Femur (tissue), 1 donor: ENCODE results near the gene MAOB.
"Not testable (repeated sequence)": the region's sequence is repeated elsewhere in the genome, so short reads cannot be mapped to it uniquely, and the experiment has no call there.

Experiments
- DNase-seq: peaks from one replicate; pipeline ENCODE4 v3.0.0-alpha.2; 2017

The MAOB gene

DNA sequence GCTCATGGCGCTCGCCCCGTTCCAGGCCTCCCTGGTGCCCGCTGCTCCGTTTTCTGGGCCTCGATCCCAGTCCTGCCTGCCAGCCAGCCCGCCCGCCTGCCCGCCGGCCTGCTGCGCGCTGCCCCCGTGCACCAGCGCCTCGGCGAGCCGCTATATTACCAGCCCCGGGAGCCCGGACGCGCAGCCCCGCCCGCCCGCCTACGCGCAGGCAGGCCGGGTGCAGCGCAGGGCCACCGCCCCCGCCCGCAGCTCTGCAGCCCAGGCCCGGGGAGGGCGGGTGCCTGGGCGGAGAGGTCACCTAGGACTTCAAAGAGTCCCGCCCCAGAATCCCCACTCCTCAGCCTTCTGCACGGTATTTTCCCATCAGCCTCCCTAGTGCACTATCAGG is at the start of gene MAOB:
MAOB (minus strand) TSS at position 157 of the 388 bp plus-strand sequence; CDS start at position 6, 151 bp downstream.
- DNase-seq: no peak

DNA sequence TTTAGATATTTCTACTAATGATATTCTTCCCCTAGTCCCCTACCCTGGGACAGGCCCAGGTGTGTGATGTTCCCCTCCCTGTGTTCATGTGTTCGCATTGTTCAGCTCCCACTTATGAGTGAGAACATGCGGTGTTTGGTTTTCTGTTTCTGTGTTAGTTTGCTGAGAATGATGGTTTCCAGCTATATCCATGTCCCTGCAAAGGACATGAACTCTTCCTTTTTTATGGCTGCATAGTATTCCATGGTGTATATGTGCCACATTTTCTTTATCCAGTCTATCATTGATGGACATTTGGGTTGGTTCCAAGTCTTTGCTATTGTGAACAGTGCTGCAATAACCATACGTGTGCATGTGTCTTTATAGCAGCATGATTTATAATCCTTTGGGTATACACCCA is 39.8 kb upstream of the MAOB start:
- not testable (repeated sequence) for DNase-seq

DNA sequence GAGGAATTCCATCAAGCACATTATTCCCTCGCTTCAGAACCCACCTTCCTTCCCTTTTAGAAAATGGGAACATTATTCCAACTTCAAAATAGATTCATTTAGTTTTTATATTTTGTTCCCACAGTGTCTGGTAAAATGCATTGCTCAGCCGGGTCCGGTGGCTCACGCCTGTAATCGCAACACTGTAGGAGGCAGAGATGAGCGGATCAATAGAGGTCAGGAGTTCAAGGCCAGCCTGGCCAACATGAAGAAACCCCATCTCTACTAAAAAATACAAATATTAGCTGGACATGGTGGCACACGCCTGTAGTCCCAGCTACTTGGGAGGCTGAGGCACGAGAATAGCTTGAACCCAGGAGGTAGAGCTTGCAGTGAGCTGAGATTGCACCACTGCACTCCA is 28.5 kb upstream of the MAOB start:
- DNase-seq: not testable (repeated sequence)

DNA sequence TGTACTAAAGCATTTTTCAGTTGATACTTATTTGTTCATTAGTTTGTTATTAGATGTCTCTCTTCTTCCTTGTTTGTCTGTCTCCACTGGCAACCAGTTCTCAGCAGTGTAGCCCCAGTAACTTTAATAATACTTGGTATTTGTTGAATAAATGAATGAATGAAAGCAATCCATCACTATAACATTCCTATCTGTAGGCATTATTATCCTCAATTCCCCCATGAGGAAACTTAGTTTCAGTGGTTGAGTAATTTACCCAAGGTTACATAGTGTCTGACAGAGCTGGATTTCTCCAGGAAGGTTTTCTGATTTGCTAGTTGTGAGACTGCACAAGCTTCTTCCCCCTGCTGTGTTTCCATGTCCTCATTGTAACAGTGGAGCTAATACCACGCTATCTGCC is 27.8 kb upstream of the MAOB start:
- no peak for DNase-seq

DNA sequence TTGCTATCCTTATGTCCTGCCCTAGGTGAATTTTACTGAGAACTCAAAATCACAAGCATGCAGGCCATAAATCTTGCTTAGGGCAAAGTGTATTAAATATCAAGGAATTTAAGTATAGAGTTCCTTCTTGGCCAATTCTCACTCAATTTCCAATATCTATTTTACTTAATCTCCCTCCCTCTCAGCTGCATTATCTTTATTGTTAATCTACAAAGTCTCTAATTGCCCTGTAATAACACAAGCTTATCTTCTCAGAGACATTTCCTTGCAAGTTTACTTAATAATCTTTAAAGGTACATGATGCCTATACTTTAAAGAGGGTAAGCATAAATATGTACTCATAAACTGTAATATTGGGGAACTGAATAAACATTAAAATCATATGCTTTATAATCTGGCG is 26.9 kb upstream of the MAOB start:
- DNase-seq: no peak

DNA sequence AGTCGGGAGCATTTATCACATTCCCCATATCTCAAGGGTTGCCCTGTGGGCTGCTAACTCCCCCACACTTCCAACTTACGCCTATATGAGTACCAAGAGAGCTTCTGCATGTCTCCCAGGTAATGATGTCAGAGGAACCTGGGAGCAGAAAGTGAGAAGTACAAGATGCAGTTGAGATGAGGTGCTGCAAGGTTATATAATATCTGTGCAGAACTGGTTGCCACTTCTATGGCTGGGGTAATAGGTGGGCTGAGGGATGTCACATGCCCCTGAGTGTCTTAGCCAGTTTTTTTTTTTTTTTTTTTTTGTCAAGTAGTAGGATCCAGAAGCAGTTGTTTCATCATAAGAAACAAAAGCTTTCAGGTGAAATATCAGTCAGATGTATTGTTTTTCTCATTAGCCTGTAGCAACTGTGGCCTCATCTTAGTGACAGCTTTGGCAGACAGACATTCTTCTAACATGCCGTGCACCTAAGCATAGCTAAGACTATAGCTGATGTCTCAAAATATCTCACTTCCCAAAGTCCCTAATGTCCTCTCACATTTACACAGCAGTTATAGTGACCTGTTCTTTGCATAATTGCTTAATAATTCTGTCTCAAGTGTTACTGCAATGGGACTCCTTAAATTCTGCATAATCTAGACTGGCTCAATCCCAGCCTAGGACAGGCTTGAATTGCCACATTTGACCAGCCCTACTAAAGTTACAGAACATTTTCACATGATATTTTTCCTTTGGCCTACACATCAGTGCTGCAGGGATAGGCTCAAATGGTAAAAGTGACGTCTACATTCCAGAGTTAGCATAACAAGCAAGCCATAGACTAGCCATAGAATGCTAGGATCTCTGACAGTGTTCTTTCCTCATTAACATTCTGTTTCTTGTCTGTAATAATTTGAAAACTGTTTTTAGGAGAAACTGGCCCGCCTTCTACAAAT is 17.9 kb upstream of the MAOB start:
- no peak for DNase-seq

DNA sequence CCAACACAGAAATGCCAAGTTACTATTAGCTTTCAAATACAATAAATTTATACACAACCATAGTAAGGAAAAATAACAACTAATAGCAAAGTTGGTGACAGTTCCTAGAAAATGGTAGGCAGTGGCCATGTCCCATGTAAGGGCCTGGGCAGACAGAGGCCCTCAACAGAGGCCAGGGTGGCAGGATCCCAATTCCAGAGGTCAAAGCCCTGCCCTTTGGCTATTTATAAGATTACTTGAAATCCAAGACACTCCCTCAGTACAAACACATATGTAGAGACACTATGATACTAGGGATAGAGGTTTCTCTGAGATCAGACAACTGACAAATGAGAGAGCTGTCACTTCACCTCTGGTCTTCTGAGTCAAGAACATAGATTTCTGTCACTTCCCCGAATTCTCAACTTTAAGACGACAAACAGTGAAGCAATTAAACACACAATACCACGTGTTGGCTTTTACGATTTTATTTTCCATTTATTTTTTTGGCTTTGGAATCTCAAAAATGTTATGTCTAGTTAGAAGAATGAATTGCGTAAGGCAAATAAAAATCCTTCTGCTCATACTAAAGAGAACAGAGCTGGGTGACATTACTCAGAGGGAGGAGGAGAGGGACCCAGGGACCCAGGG is 16.3 kb upstream of the MAOB start:
- no peak for DNase-seq

DNA sequence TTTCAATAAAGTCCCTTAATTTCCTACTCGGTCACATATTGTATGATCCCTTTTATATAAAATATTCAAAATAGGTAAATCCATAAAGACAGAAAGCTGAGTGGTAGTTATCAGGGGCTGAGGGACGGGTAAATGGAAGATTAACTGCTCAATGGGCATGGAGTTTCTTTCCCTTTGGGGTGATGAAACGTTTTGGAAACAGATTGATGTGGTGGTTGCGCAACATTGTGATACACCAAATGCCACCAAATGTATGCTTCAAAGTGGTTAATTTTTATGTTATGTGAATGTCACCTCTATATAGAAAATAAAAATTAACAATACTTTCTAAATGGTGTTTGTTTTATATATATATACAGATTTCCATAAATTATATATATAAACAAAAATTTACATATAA is 15.0 kb upstream of the MAOB start:
- no peak for DNase-seq

DNA sequence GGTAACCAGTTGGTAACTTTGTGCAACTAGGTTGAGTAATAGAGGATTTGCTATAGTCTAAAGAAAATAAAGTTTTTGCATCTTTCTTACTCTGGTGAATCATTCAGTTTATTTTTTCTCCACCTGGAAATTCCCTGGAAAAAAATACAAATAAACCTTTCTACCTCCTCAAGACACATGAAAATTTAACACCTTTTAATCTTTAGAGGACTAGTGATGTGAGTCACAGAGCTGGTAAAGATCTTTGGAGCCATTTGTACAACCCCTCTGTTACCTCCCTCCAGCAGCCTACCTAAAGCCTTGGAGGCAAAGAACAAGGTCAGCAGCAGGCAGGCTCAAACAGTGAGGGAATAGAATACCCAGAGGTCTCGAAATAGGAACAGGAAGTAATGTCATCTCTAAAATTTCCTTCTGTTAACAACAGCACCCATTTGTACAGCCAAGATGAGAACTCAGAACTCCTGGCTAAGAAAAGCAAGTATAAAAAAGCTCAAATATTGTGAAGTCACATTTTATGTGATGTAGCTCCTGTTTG is 10.2 kb upstream of the MAOB start:
- DNase-seq: no peak

DNA sequence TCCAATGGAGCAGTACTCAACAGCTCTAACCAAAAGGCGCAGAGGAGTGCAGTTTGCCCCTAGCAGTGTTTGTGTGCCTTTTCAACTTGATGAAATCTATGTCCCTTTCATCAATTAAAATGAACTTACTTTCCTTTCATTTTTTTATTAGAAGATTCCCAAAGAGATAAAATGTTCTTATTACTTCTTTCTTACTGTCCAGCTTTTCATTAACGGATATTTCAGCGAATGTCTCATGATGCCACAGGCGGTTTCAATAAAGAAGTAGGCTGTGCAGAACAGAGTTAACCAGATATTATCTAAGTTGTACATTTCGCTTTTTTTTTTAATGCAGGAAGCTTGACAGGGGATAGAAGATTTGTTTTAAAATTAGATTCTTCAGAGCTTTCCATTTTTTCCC is 3.4 kb upstream of the MAOB start:
- DNase-seq: no peak

DNA sequence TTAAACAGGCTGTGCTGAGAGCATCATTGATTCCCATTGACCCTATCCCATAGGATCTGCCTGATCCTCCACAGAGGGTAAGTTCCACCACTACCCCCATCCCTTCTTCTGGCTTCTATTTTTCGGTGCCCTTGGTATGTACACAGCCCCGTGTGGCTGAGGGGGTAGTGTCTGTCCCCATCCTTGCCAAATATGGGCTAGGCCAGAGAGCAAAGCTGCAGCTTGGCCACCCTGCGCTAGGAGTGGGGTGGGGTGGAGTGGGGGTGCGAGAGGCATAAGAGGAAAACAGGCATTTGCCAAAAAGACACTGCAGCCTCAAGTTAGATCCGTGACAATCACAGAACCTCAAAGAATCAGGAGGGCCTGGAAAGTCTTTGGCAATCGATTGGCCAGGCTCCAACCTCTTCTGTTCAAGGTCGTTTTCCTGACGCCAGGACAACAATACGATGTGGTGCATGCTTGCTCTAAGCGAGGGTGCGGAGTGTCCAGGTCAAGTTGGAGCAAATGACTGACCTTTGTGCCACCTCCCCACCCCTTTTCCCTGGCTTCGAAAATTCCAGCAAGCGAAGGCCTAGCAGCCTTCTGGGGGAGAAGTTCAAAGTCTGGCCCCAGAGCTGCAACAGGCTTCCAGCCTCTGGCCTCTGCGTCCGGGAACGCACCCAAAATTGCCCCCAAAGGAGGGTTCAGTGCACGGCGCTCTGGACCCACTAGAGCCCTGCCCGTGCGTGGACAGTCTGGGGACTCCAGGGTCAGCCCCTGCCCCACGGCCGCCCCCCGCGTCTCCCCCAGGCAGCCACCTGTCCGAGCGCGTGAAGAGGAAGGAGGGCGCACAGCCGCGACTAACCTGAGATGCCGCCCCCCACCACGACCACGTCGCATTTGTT is 598 bp downstream of the MAOB start:
- DNase-seq: no peak

DNA sequence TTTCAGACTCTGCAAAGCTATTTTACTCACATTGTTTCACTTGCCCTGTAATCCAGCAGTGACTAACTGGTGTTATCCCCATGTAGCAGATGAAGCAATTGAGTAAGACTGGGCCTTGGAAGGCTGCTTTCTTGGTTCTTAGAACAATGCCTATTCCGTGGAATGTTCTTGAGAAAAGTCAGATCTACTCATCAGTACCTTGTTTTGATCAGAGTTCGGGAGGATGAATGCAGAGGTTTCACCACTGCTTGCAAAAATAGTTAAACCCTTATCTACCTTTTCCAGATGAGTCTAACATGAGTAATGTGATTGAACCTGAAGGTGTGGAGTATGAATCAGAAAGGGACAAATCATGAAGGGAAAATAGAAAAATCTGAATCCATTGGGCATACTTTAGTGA is 1.8 kb downstream of the MAOB start:
- no peak for DNase-seq

DNA sequence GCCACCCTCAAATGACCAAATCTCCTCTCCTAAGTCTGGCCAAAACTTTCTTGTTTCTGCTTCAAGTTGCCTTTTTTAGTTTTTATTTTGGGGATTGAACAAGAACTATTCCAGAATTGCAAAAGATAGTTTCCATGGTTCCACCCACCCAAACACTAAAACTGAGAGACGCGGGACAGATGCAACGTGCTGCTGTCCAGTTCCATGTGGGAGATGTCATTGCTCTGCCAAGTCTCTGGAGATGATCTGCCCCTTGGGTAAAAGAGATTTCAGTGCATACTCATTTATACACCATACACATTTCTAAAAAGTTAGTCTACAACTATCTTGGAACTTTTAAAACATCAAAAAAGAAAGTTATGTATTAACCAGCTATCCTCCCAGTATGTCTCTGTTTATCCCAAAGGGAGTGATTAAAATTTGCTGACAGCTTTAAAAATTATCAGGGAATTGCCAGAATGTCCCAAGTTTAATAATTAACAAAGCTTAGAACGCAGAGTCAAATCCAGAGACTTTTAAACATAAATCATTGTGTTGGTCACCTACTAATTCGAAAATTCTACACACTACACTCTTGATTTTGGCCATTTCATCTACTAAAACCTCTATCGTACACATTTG is 3.2 kb downstream of the MAOB start:
- DNase-seq: no peak

DNA sequence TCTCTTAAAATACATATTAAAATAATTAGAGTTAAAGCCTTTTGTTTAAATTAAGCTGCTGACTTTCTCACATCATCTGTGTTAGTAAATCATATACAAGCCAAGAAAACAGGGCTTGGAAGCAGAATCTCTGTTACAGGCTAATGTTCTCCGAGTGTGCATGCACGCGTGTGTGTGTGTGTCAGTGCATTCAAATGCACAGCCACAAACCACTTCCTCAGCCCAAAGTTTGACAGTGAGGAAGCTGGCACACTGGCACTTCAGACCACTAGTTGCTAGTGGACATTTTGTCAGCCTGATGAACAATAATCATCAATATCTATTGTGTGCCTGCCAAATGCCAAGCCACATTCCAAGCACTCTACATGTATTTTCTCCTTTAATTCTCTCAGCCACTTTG is 5.6 kb downstream of the MAOB start:
- DNase-seq: no peak

DNA sequence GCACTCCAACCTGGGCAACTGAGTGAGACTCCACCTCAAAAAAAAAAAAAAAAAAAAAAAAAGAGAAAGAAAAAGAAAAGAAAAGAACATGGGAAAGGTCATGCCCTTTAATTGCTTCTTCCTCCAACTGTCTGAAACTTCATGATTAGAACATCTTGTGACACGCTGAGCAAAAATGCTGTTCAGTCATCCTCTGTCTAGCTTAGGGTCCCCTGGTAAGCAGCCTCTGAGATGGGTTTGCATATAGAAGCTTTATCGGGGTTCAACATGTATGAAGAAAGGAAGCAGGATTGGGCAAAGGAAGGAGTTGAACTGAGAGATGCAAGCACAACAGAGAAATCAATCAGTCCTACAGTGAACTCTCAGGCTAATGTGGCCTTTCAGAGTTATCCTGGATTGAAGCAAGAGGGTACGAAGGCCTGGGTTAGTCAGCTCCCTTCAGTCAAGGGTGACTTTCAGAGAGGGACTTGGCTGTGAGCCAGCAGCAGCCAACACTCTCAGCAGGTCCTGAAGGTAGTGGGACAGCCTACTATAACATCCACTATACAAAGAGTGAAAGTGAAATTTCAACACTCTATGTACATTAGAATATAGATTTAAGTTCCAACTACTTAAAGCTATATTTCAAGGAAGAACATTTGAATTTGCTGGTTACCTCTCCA is 11.4 kb downstream of the MAOB start:
- no peak for DNase-seq

DNA sequence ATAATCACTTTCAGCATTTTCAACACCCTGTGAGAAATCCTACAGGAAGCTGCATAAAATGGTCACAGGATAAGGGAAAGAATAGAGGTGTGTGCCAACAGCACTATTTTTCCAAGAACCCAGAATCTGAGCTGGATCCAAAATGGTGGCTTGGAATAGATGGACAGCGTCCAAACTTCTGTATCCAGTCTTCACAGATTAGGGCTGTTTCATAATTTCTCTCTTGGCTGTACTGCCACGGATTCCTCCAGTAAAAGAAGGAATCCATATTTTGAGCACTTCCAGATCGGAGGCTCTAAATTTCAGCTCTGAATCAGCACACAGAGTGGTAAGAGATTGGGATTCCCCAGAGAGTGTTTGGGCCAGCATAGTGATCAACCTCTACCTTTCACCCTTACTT is 12.2 kb downstream of the MAOB start:
- no peak for DNase-seq

DNA sequence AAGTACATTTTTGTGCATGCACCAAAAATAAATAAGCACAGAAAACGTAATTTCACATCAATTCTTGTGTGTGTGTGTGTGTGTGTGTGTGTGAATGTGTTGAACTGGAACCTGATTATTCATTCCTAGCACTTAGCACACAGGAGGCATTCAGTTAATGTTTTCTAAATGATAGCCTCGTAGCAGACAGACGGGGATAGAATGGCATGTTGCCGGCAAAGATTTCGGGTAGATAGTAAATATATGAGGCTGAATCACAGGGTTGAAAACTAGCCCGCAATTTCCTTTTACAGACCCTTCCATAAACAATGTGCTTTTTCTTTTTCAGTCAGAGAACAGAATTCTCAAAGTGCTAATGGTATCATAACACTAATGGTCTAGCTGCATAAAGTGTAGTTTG is 13.5 kb downstream of the MAOB start:
- DNase-seq: no peak

DNA sequence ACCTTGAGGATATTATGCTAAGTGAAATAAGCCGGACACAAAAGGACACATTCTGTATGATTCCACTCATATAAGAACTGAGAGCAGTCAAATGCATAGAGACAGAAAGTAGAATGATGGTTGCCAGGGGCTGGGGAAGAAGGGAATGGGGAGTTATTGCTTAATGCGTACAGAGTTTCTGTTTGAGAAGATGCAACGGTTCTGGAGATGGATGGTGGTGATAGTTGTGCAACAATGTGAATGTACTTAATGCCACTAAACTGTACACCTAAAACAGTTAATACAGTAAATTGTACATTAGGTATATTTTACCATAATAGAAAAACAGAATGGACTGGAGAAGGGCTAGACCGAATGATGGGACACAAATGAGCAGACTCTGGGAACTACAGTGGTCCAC is 15.8 kb downstream of the MAOB start:
- no peak for DNase-seq

DNA sequence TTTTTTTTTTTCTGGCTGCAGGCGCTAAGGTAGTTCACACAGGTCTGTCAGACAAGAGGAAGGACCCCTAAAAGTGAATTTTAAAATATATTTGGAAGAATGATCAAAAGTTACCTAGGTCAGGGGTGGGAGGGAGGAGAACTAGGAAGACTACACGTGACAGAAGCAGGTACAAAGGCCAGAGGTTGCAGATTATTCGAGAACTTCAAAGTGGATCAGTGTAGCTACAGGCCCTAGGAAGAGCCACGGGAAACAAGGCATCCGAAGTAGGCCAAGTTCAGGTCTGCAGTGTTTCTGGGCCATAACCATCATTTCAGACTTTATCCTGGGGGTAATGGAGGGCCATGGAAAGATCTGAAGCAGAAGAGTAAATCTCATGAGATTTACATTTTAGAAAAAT is 16.5 kb downstream of the MAOB start:
- DNase-seq: no peak

DNA sequence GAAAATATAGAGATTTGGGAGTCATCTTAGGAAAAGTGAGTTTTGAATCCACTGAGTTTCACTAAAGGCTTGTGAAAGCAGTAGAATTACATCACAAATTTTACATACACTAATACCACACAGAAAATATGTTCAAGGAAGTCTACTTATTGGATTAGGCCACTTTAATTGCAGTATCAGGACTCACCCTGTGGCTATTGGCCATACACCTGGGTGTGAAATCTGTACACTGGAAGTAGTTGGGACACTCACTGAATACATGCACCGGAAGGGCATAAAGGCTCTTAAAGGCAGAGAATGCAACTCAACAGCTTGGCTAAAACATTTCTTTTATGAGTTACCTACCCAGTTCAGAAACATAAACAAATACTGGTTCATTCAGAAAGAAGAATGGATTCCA is 19.8 kb downstream of the MAOB start:
- DNase-seq: no peak

DNA sequence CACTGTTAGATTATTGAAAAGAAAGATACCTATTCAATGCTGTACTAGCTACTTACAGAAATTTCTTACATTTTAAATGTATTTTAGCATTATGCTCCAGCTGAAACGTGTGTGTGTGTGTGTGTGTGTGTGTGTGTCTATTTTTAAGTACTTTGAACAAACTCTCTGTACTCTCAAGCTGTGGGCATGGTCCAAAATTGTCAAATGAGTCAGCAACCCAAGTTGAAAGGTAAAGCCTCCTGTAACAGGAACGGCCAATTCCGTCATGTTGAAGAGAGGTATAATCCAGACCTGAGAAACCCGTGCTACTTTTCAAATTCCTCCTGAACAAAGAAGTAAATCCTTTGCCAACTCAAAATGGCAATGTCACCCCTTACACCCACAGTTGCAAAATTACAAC is 20.5 kb downstream of the MAOB start:
- no peak for DNase-seq
